ENCODE data around the gene SOWAHD.

GRCh38 chrX:119745283-119745848, 13.0 kb upstream of the SOWAHD start:
- TF ChIP-seq, protein P1, sequence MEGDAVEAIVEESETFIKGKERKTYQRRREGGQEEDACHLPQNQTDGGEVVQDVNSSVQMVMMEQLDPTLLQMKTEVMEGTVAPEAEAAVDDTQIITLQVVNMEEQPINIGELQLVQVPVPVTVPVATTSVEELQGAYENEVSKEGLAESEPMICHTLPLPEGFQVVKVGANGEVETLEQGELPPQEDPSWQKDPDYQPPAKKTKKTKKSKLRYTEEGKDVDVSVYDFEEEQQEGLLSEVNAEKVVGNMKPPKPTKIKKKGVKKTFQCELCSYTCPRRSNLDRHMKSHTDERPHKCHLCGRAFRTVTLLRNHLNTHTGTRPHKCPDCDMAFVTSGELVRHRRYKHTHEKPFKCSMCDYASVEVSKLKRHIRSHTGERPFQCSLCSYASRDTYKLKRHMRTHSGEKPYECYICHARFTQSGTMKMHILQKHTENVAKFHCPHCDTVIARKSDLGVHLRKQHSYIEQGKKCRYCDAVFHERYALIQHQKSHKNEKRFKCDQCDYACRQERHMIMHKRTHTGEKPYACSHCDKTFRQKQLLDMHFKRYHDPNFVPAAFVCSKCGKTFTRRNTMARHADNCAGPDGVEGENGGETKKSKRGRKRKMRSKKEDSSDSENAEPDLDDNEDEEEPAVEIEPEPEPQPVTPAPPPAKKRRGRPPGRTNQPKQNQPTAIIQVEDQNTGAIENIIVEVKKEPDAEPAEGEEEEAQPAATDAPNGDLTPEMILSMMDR (IDR thresholded peaks at IDR 0.05): no peak
- TF ChIP-seq POLR2A (IDR thresholded peaks at IDR 0.05): no peak
